OCI-LY1 (cell line): ENCODE results near the gene FAM13A.

Experiments
- H2AFZ ChIP-seq: fragments of 200-600 bp; sonication (generic), shearing (Covaris generic); 2 replicates; pipeline ENCODE4 v1.6.0; 2014; ENCODE audit warnings: antibody characterized with exemption, mild to moderate bottlenecking, low read length
- H3F3A ChIP-seq: fragments of 200-600 bp; sonication (generic), shearing (Covaris generic); 2 replicates; pipeline ENCODE4 v1.6.0; 2014; ENCODE audit warnings: mild to moderate bottlenecking, antibody characterized with exemption, low read length, moderate library complexity; ENCODE audit not compliant: insufficient read depth
- H3K27ac ChIP-seq: fragments of 200-600 bp; sonication (generic); 2 replicates; pipeline ENCODE4 v1.5.1; 2014; ENCODE audit warnings: low read length, mixed run types, mild to moderate bottlenecking, low read depth; ENCODE audit not compliant: poor library complexity, severe bottlenecking
- H3K27me3 ChIP-seq: fragments of 200-600 bp; sonication (generic); 2 replicates; pipeline ENCODE4 v1.6.0; 2014; ENCODE audit warnings: antibody characterized with exemption, mild to moderate bottlenecking, low read length, moderate library complexity; ENCODE audit not compliant: insufficient read depth
- H3K36me3 ChIP-seq: fragments of 200-600 bp; sonication (generic); 2 replicates; pipeline ENCODE4 v1.6.1; 2014; ENCODE audit warnings: mild to moderate bottlenecking, antibody characterized with exemption, low read length, moderate library complexity, mixed read lengths; ENCODE audit not compliant: insufficient read depth
- H3K4me1 ChIP-seq: fragments of 200-600 bp; sonication (generic); 2 replicates; pipeline ENCODE4 v1.5.1; 2014; ENCODE audit warnings: mild to moderate bottlenecking, low read length, moderate library complexity; ENCODE audit not compliant: insufficient read depth, severe bottlenecking
- H3K4me2 ChIP-seq: fragments of 200-600 bp; sonication (generic), shearing (Covaris generic); 2 replicates; pipeline ENCODE4 v1.6.1; 2014; ENCODE audit warnings: low read length
- H3K4me3 ChIP-seq: fragments of 200-600 bp; sonication (generic); 2 replicates; pipeline ENCODE4 v1.5.1; 2014; ENCODE audit warnings: low read length, low read depth, mild to moderate bottlenecking, mixed read lengths; ENCODE audit not compliant: poor library complexity, severe bottlenecking
- H3K79me2 ChIP-seq: fragments of 200-600 bp; shearing (Covaris generic); 2 replicates; pipeline ENCODE4 v1.6.1; 2016; ENCODE audit warnings: mixed run types, low read length, mixed read lengths; ENCODE audit not compliant: insufficient read depth
- H3K9ac ChIP-seq: fragments of 200-600 bp; sonication (generic), shearing (Covaris generic); 2 replicates; pipeline ENCODE4 v1.6.1; 2014; ENCODE audit warnings: mild to moderate bottlenecking, low read length, mixed read lengths
- H3K9me2 ChIP-seq: fragments of 200-600 bp; sonication (generic), shearing (Covaris generic); 2 replicates; pipeline ENCODE4 v1.6.1; 2014; ENCODE audit warnings: low read depth, mild to moderate bottlenecking, low read length, mixed read lengths
- H3K9me3 ChIP-seq: fragments of 200-600 bp; shearing (Covaris generic); 2 replicates; pipeline ENCODE4 v1.6.1; 2014; ENCODE audit warnings: low read length, mixed read lengths
- H4K20me1 ChIP-seq: fragments of 200-600 bp; sonication (generic), shearing (Covaris generic); 2 replicates; pipeline ENCODE4 v1.6.0; 2016; ENCODE audit warnings: mild to moderate bottlenecking, low read length; ENCODE audit not compliant: insufficient read depth
- CTCF ChIP-seq: fragments of 200-600 bp; sonication (generic), shearing (Covaris generic); IDR thresholded peaks from 2 replicates; pipeline ENCODE4 v1.5.1; 2017; ENCODE audit warnings: mild to moderate bottlenecking, antibody characterized with exemption, low read length, moderate library complexity, mixed read lengths
- EZH2 ChIP-seq: fragments of 200-600 bp; sonication (generic), shearing (Covaris generic); IDR thresholded peaks from 2 replicates; pipeline ENCODE4 v1.8.0; 2017; ENCODE audit warnings: borderline replicate concordance, mixed run types, mild to moderate bottlenecking, antibody characterized with exemption, low read length, moderate library complexity, mixed read lengths

Gene FAM13A

GRCh38 chr4:88949605-88950004 is 107.4 kb downstream of the FAM13A start:
- Histone ChIP-seq H2AFZ (no peak overlapping the region), H3K4me3 (no peak overlapping the region), H4K20me1 (no peaks in the 10 kb centered on the region), H3F3A (no peaks in the 10 kb centered on the region), H3K27ac (no peak overlapping the region), H3K4me2 (no peak overlapping the region), H3K9me3 (no peaks in the 10 kb centered on the region), H3K27me3 (no peaks in the 10 kb centered on the region), H3K79me2 (no peaks in the 10 kb centered on the region), H3K36me3 (no peaks in the 10 kb centered on the region), H3K9ac (no peak overlapping the region), H3K4me1 (no peaks in the 10 kb centered on the region), H3K9me2 (no peaks in the 10 kb centered on the region)
- TF ChIP-seq CTCF = no peak
- no peak for TF ChIP-seq EZH2

- Histone ChIP-seq H3K4me3 (no peak overlapping the region), H3K9me2 (no peaks in the 10 kb centered on the region), H3K27me3 (no peaks in the 10 kb centered on the region), H3F3A (no peaks in the 10 kb centered on the region), H3K4me1 (no peaks in the 10 kb centered on the region), H3K9ac (no peak overlapping the region), H3K36me3 (no peaks in the 10 kb centered on the region), H4K20me1 (no peaks in the 10 kb centered on the region), H2AFZ (no peak overlapping the region), H3K27ac (no peak overlapping the region), H3K4me2 (no peak overlapping the region), H3K9me3 (no peaks in the 10 kb centered on the region), H3K79me2 (no peaks in the 10 kb centered on the region)
- TF ChIP-seq EZH2 (no peak), CTCF (no peak)
These were observed 116.5 kb downstream of the FAM13A start for GRCh38 chr4:88940506-88940905.

- no peaks in the 10 kb centered on the region for H3K36me3 ChIP-seq
- H3F3A ChIP-seq = no peaks in the 10 kb centered on the region
- no peaks in the 10 kb centered on the region for H3K9me2 ChIP-seq
- no peak overlapping the region for H3K27ac ChIP-seq
- no peaks in the 10 kb centered on the region for H3K79me2 ChIP-seq
- no peak overlapping the region for H2AFZ ChIP-seq
- TF ChIP-seq EZH2 (no peak), CTCF (no peak)
- H4K20me1 ChIP-seq = no peaks in the 10 kb centered on the region
- H3K4me3 ChIP-seq = no peak overlapping the region
- H3K4me1 ChIP-seq = no peaks in the 10 kb centered on the region
- no peaks in the 10 kb centered on the region for H3K27me3 ChIP-seq
- no peaks in the 10 kb centered on the region for H3K9me3 ChIP-seq
- no peak overlapping the region for H3K9ac ChIP-seq
- H3K4me2 ChIP-seq = no peak overlapping the region
These were observed 117.3 kb downstream of the FAM13A start for GRCh38 chr4:88939697-88940096.
